OCI-LY7 (cell line): Measurements from ENCODE around the gene ROR2. TPM values are rescaled to one million over a fixed set of nuclear protein-coding genes. Genes with fewer than 3 reads are reported as not detected.

Experiments used
- BruUV-seq: library from RNA; stranded (reverse); fragments of 400-500 nt; replicated peaks from 2 replicates; lab custom pipeline; 2021; lab: Mats Ljungman, UMichigan
- CTCF ChIA-PET: fragments of 300-600 bp; sonication (Branson Sonifier 250); formaldehyde crosslinking; loops from one replicate; lab custom pipeline; 2022; ENCODE audit warnings: antibody characterized with exemption; ENCODE audit not compliant: unreplicated experiment; lab: Charles Lee
- POLR2A ChIA-PET: fragments of 300-600 bp; sonication (Branson Sonifier 250); formaldehyde crosslinking; loops from one replicate; lab custom pipeline; 2022; ENCODE audit warnings: antibody characterized with exemption; lab: Charles Lee
- DNase-seq: peaks from one replicate; pipeline ENCODE4 v3.0.0-alpha.2; 2015; ENCODE audit warnings: low spot score
- H2AFZ ChIP-seq: fragments of 200-600 bp; sonication (generic), shearing (Covaris generic); 2 replicates; pipeline ENCODE4 v1.6.1; 2014; ENCODE audit warnings: mild to moderate bottlenecking, antibody characterized with exemption, low read length, moderate library complexity
- H3K27ac ChIP-seq: fragments of 200-600 bp; sonication (generic); 2 replicates; pipeline ENCODE4 v1.5.1; 2014; ENCODE audit warnings: mixed run types, low read depth, mild to moderate bottlenecking, moderate library complexity, low read length, inconsistent platforms; ENCODE audit not compliant: poor library complexity, severe bottlenecking
- H3K36me3 ChIP-seq: fragments of 200-600 bp; sonication (generic); 2 replicates; pipeline ENCODE4 v1.6.1; 2014; ENCODE audit warnings: mild to moderate bottlenecking, antibody characterized with exemption, low read length, moderate library complexity, mixed read lengths; ENCODE audit not compliant: insufficient read depth
- H3K4me1 ChIP-seq: fragments of 200-600 bp; sonication (generic); 2 replicates; pipeline ENCODE4 v1.5.1; 2014; ENCODE audit warnings: mild to moderate bottlenecking, low read length; ENCODE audit not compliant: insufficient read depth, poor library complexity, severe bottlenecking
- H3K4me2 ChIP-seq: fragments of 200-600 bp; sonication (generic); 2 replicates; pipeline ENCODE4 v1.6.1; 2014; ENCODE audit warnings: mild to moderate bottlenecking, low read length
- H3K4me3 ChIP-seq: fragments of 200-600 bp; sonication (generic); 2 replicates; pipeline ENCODE4 v1.5.1; 2014; ENCODE audit warnings: mild to moderate bottlenecking, low read depth, low read length; ENCODE audit not compliant: poor library complexity, severe bottlenecking
- H3K79me2 ChIP-seq: fragments of 200-600 bp; sonication (generic); 2 replicates; pipeline ENCODE4 v1.6.1; 2016; ENCODE audit warnings: low read depth, mild to moderate bottlenecking, low read length, moderate library complexity, mixed read lengths; ENCODE audit not compliant: insufficient read depth
- H3K9me2 ChIP-seq: fragments of 200-600 bp; sonication (generic); 2 replicates; pipeline ENCODE4 v1.6.1; 2016; ENCODE audit warnings: mild to moderate bottlenecking, low read length, mixed read lengths; ENCODE audit not compliant: insufficient read depth
- H3K9me3 ChIP-seq: fragments of 200-600 bp; sonication (generic); 2 replicates; pipeline ENCODE4 v1.6.1; 2014; ENCODE audit warnings: mild to moderate bottlenecking, mixed run types, low read length, mixed read lengths
- H4K20me1 ChIP-seq: fragments of 200-600 bp; sonication (generic); 2 replicates; pipeline ENCODE4 v1.6.1; 2014; ENCODE audit warnings: mild to moderate bottlenecking, antibody characterized with exemption, low read length, moderate library complexity, mixed read lengths; ENCODE audit not compliant: insufficient read depth
- EZH2phosphoT487 ChIP-seq: fragments of 200-600 bp; sonication (generic); IDR thresholded peaks from 2 replicates; pipeline ENCODE4 v1.6.1; 2018; ENCODE audit warnings: low read depth, borderline replicate concordance, mild to moderate bottlenecking, mixed run types, antibody characterized with exemption, low read length, moderate library complexity, mixed read lengths
- intact Hi-C: fragments of 100-400 bp; cut with micrococcal nuclease; formaldehyde crosslinking; loops from one replicate; pipeline ENCODE4 v1.10.0; 2022; ENCODE audit not compliant: unreplicated experiment
- total RNA-seq, 2 experiments: library from RNA; depleted of rRNA in 1 of 2; stranded (reverse); fragments of >200 nt in 1 of 2; shearing (Covaris generic) in 1 of 2; gene quantifications; 2 replicates each; pipeline ENCODE4 v1.2.3, GENCODE V29; 2014 to 2022
- TF ChIP-seq, protein P1 (sequence below): fragments of 200-600 bp; sonication (generic); conservative IDR thresholded peaks from 2 replicates; pipeline ENCODE4 v1.5.1; 2014; ENCODE audit warnings: mild to moderate bottlenecking, antibody characterized with exemption, low read length, moderate library complexity, mixed read lengths

The ROR2 gene
- total RNA-seq, 2 experiments from 2014 or later: 0.10 to 0.19 TPM

GRCh38 chr9:91820126-91820750, 129.8 kb downstream of the ROR2 start:
- H3K9me2 ChIP-seq: no peaks in the 10 kb centered on the region
- ChIA-PET POLR2A (no interaction called here), CTCF (no interaction called here)
- intact Hi-C loops: no loop called here
- BruUV-seq: no TSS peak
- H3K4me2 ChIP-seq: no peak overlapping the region
- H3K36me3 ChIP-seq: no peaks in the 10 kb centered on the region
- H3K27ac ChIP-seq: no peak overlapping the region
- no peaks in the 10 kb centered on the region for H4K20me1 ChIP-seq
- H2AFZ ChIP-seq: no peak overlapping the region
- no peak for DNase-seq
- H3K4me1 ChIP-seq: no peaks in the 10 kb centered on the region
- TF ChIP-seq, protein P1, sequence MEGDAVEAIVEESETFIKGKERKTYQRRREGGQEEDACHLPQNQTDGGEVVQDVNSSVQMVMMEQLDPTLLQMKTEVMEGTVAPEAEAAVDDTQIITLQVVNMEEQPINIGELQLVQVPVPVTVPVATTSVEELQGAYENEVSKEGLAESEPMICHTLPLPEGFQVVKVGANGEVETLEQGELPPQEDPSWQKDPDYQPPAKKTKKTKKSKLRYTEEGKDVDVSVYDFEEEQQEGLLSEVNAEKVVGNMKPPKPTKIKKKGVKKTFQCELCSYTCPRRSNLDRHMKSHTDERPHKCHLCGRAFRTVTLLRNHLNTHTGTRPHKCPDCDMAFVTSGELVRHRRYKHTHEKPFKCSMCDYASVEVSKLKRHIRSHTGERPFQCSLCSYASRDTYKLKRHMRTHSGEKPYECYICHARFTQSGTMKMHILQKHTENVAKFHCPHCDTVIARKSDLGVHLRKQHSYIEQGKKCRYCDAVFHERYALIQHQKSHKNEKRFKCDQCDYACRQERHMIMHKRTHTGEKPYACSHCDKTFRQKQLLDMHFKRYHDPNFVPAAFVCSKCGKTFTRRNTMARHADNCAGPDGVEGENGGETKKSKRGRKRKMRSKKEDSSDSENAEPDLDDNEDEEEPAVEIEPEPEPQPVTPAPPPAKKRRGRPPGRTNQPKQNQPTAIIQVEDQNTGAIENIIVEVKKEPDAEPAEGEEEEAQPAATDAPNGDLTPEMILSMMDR: no peak
- TF ChIP-seq EZH2phosphoT487: no peak
- H3K4me3 ChIP-seq: no peak overlapping the region
- H3K9me3 ChIP-seq: no peaks in the 10 kb centered on the region
- no peaks in the 10 kb centered on the region for H3K79me2 ChIP-seq

DNA sequence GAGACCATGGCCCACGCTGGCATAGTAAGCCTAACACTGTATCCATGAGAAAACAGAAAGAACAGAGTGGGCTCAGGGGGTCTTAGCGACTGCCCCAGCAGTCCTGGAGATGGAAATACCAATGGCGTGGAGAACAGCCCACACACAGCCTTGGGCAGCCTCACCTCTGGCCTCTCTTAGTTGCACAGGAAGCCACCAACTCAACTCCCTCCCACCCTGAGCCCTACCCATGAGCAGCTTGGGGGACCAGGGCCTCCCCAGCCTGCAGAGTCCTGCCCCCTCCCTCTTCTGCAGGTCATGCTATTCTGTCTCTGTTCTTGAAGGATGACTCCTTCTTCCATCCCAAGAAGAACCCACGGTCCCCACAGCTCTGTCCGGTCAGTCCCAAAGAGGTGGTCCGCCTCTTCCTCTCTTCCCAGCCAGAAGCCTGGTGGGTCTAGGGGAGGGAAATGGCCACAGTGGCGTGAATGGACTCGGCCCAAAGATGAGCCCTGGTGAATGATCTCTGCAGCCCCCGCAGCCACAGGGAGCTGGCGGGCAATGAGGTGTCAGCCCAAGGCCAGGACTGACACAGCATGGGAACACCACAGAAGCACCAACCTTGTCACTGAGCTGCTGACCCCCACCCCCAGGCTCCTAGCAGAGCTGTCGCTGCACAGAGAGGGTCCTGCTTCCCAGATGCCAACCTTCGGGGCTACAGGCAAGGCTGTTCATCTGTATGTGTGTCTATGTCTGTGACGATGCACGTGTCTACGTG, 131.2 kb downstream of the ROR2 start:
- Histone ChIP-seq H3K79me2 (no peaks in the 10 kb centered on the region), H3K4me2 (no peak overlapping the region), H3K36me3 (no peaks in the 10 kb centered on the region), H3K27ac (no peak overlapping the region), H3K9me2 (no peaks in the 10 kb centered on the region), H3K4me1 (no peaks in the 10 kb centered on the region), H4K20me1 (no peaks in the 10 kb centered on the region), H3K4me3 (no peak overlapping the region), H2AFZ (no peak overlapping the region), H3K9me3 (no peaks in the 10 kb centered on the region)
- TF ChIP-seq EZH2phosphoT487: no peak
- TF ChIP-seq, protein P1: no peak
- intact Hi-C loops: no loop called here
- no peak for DNase-seq
- BruUV-seq: no TSS peak
- CTCF ChIA-PET: no interaction called here
- POLR2A ChIA-PET: no interaction called here

GRCh38 chr9:91818225-91818585, 131.8 kb downstream of the ROR2 start:
- H3K9me3 ChIP-seq: no peaks in the 10 kb centered on the region
- no peak for DNase-seq
- POLR2A ChIA-PET: no interaction called here
- H3K36me3 ChIP-seq: no peaks in the 10 kb centered on the region
- no peaks in the 10 kb centered on the region for H3K79me2 ChIP-seq
- H4K20me1 ChIP-seq: no peaks in the 10 kb centered on the region
- H3K4me1 ChIP-seq: no peaks in the 10 kb centered on the region
- no peak for TF ChIP-seq EZH2phosphoT487
- TF ChIP-seq, protein P1: no peak
- no TSS peak for BruUV-seq
- H2AFZ ChIP-seq: no peak overlapping the region
- intact Hi-C loops: no loop called here
- H3K9me2 ChIP-seq: no peaks in the 10 kb centered on the region
- no peak overlapping the region for H3K4me2 ChIP-seq
- no peak overlapping the region for H3K4me3 ChIP-seq
- CTCF ChIA-PET: no interaction called here
- H3K27ac ChIP-seq: no peak overlapping the region
